ENCODE data around the gene SHH.
"Not testable (repeated sequence)": the region's sequence is repeated elsewhere in the genome, so short reads cannot be mapped to it uniquely, and the experiment has no call there.

SHH gene

DNA sequence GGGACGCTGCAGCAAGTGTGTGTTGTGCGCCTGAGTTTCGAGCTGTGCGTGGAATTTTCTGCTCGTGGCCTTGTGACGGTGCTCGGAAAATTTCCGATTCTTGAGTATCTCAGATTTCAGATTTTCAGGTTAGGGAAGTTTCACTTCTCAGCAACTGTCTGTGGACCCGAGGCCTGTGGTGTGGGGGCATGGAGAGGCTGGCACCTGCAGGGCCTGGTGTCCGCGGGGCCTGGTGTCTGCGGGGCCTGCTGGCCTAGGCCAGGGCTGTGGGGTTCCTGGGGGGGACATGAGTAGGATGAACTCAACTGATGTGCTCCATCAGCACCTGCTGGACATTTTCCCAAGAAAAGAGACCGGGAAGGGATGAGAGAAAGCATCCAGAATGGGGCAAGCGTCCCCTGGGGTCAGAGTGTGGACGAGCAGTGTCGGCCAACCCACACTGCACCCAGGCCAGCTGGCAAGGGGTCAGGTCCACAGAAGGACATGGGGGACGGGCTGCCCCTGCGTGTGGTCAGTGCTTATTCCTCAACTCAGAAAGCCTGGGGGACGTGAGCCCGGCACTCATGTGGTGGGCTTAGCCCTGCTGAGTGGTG, 31.3 kb upstream of the SHH start:
- no peak for DNase-seq (ENCODE audit: low read depth in 1 of 2, low spot score in 1 of 2)

DNA sequence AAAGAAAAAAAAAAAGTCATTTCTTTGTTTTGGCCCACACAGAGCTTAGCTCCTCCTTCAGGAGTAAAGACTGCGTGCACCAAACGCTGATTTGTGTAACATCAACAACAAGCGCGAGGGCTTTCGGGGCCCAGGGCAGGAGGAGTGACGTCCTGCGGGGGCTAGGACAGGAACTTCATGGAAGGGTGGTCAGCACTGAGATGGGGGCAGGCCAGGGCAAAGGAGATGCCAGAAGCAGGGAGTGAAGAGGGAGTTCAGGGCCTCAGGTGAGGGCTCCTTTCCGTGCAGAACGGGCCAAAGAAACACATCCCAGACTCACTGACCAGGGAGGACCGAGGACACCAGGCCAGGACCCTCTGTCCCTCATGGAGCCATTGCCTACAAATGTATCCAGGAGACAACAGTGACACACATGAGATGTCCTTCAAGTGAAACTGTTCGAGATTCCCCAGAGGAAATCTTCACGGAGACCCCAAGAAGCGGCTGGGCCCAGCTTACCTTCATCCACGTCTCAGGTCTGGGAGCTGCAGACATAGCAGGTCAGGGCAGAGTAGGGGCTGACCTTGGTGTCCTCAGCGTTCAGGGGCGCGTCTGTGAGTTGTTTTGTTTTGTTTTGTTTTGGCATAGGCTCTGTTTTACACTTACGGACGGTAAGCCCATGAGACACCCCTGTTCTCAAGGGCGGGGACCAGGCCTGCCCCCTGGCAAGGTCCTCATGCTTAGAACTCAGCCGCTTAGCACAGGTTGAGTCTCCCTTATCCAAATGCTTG, 30.4 kb upstream of the SHH start:
- DNase-seq (ENCODE audit: low read depth in 1 of 2, low spot score in 1 of 2) = no peak

DNA sequence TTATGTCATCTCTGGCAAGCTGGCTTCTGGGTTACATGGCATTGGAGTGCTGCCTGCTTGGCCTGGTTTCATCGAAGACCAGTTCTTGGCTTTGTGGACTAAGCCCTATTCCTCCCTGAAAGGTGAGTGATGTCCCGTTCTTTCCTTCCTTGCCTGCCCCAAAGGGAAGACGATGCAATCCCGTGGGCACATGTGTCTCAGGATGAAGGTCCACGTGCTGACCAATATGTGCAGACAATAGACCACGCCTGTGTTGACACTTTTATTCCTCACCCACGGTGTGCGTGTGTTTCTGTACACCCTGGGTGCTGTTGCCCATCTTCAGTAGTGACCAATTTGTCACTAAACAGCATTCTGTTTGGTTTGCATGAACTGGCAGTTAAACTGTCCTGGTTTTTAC, 28.6 kb upstream of the SHH start:
- DNase-seq (ENCODE audit: low read depth in 1 of 2, low spot score in 1 of 2) = no peak

DNA sequence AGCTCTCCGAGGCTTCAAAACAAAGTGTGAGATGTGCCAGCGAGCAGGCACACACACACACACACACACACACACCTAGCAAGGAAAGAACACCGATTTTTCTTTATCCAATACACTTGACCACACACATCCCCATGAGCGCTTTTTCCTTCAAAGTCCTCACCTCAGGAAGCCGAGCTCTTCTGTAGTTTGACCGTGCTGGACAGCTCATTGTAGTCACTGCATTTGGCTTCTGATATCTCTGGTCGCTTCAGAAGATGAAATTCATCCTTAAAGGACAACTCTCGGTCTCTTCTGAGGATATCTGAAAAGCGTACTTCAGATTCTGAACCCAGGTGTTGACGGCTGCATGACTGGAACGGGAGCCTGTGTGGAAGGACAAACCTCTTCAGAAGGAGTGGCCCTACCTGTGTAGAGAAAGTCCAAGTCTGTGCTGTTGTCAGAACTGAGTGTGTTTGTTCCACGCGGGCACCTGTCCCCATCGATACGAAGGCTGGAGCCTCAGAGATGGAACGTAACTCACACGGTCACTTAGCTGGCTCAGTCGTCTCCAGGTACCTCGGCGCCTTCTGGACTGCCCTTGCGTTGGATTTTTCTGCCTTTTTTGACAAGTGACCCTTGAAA, 28.1 kb upstream of the SHH start:
- no peak for DNase-seq (ENCODE audit: low read depth in 1 of 2, low spot score in 1 of 2)

DNA sequence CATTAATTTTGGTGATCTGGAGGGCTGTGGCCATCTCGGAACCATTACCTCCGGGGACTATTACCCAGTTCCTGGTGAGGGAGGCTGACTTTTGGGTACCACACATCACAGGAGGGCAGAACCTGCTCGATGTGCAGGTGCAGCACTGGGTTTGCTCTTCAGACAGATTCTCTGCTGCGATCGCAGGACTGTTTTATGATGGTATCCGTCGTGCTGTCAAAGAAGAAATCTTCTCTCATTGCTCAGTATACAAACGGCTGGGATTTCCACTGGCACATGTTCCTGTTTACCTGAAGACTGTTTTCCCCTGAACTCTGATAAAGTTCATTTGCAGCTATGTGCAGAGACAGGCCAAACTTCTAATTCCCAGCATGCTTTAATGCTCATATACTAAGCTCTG, 27.2 kb upstream of the SHH start:
- no peak for DNase-seq (ENCODE audit: low read depth in 1 of 2, low spot score in 1 of 2)

DNA sequence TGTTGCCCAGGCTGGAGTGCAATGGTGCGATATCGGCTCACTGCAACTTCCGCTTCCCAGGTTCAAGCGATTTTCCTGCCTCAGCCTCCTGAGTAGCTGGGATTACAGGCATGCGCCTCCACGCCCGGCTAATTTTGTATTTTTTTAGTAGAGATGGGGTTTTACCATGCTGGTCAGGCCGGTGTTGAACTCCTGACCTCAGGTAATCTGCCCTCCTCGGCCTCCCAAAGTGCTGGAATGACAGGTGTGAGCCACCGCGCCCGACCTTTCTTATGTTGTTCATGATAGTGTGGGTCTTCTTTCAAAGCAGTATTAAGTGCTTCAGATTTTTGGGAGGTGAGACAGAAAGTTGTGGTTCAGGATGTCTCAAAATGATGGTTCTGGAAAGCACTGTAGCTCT, 26.0 kb upstream of the SHH start:
- DNase-seq (ENCODE audit: low read depth in 1 of 2, low spot score in 1 of 2) = not testable (repeated sequence)

DNA sequence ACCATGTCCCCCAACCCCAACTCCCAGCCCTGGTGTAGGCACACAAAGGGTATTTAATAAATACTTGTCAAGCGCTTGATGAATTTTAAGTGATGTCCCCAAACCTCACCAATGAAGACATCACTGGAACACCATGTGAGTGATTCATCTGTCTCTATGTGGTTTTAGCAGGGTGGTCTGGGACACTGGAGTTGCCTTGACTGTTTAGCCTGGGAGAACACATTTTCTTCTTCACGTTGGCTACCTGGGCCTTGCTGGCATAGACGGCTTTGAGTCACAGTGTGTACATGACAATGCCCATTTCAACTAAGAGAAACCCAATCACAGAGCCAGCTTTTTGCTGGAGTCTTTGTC, 24.8 kb upstream of the SHH start:
- no peak for DNase-seq (ENCODE audit: low read depth in 1 of 2, low spot score in 1 of 2)

DNA sequence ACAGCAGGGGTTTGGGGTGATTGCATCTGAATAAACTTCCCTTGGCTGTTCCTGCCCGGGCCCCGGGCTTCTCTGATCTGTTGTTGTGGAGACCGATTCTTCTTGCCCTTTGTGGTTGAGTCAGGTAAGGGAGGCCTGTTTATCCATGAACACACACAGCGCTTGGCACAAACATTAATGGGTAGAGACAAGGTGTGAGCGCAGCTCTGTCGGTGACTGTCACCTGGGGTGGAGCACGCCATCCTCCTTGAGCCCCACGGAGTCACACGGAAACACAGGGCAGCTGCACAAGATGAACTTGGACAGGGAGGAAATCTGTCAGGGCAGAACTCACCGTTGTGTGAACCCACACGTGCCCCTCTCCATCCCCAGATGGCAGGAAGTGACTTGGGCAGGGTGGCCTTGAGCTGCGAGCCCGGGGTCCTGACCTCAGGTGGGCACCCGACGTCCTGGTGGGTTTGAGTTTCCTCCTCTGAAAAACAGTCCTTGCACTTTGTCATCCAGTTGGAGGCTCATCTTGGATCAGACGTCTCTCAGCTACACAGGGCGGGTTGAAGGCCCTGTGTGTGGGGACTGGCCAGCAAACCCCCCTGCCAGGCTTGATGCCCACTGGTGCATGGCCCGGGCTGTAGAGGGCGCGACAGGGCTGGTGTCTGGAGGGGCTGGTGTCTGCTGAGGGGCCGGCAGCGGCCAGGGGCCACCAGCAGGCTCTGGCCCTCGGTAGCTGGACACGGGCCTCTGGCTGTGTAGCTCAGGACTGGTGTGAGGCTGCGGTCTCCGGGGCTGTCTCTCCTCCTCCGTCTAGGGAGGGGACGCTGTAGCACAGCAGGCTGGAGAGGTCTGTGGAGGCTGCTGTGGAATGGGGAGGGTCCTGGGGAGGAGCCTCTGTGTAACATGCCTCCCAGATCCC, 24.2 kb upstream of the SHH start:
- no peak for DNase-seq (ENCODE audit: low read depth in 1 of 2, low spot score in 1 of 2)

DNA sequence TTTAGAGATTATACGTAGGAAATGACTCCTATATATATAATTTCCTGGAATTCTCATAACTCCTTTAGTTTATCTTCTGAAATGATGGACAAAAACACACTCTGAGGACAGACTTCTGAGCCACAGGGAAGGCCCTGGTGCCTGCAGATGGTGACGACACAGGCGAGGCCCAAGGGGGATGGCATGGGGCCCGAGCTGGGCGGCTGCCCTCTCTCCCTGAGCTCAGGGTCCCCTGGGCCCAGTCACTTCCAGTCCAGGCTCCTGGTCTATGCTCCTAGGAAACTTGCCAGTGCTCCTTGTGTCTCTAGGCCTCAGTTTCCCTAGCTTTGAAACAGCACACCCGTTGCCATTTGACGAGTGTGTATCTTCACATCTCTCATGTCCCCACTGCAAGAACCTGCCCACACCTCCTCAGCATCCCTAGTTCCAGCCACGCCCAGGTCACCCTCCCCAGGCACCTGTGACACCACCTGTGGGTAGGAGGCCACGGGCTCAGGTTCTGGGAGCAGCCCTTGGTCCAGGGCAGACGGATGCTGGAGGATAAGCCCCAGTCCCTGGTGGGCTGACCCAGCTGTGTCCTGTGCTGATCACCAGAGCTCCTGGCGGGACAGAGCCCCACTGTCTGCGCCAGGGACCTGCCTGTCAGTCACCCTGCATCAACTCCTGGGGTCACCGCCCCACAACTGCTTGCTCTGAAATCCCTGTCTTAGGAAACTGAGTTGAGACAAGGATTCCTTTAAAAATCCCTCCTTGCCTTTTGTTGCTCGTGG, 23.4 kb upstream of the SHH start:
- DNase-seq (ENCODE audit: low read depth in 1 of 2, low spot score in 1 of 2) = no peak

DNA sequence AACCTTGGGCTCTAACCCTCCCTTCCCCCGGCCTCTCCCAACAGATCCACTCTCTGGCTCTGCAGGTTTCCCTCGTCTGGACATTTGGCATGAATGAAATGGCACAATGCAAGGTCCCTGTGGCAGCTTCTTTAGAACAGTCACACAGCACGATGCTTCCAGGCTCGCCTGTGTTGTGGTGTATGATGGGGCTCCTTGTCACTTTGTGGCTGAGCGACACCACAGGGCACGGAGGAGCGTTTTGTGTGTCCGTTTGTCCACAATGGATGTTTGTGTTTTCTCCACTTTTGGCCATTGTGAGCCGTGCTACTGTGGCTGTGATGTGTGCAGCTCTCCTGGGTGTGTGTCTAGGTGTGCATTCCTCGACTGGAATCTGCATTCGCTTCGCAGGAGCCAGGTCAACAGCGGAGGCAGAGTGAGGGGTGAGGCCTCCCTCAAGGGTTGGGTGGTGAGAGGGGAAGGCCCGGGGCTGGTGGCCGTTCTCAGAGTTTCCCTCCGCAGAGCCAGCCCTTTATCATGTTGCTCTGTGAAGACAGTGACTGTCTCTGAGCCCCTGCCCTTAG, 22.3 kb upstream of the SHH start:
- DNase-seq (ENCODE audit: low read depth in 1 of 2, low spot score in 1 of 2) = no peak

DNA sequence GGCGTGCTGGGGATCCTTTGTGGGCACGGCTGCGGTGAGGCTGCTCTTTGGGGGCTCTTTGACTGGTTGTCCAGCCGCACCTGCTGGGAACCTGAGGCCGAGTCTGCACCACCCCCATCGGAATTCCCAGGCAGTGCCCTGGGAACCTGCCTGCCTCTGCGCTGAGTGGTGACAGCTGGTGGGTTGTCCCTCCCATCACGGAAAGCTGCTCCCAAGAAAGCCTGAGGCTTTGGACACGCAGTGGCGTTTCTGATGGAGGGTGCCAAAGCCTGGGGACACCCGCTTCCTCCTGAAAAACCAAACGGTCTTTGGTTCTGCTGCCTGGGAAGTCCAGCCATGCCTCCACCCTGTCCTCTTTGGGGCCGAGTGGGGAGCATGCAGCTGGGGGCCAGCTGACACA, 21.4 kb upstream of the SHH start:
- no peak for DNase-seq (ENCODE audit: low read depth in 1 of 2, low spot score in 1 of 2)

DNA sequence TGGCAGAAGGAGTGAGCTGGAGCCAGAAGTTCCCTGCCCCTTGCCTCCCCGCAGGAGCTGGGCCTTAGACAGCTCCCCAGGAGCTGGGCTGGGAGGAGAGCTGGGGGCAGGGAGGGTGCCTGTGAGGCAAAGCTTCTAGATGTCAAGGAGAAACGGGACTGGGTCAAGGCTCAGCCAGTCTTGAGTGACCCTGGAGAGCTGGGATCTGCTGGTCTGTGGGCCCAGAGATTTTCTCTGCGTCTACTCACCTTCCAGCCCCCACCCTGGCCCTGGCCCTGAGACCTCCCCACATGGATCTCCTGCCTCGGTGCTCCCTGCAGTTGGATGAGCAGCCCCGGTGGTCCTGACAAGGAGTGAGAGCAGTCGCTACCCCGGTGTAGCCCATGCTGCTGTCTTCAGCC, 20.3 kb upstream of the SHH start:
- no peak for DNase-seq (ENCODE audit: low read depth in 1 of 2, low spot score in 1 of 2)

DNA sequence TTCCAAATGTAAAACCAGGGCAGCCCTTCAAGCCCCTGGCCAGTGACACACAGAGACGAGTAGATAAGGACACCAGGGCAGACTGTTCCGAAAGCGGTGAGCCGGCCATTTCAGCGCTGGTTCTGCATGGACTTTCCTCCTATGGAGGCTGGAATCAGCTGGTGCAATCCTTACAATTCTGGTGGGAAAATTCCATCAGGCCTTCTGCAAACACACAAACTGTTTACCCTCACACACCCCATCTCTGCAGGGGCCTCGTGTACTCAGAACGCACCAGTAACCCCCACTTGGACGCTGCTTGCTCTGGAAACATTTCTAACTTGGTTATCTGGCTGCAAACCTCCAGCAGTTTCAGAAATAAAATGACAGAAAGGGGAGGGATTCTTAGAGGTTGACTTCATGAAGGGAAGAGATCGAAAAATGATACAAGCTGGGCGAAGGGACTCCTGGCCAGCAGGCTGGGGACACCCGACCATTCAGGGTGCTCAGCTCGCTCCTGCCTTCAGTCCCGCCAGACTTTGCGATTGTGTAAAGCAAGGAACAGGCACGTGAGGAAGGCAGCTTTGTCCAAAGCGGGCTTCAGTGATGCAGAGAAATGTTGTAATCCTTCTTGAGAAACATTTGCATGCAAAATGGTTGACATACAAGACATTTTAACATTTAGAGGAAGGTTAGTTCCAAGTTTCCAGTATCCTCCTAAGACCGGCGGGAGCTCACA, 19.7 kb upstream of the SHH start:
- DNase-seq (ENCODE audit: low read depth in 1 of 2, low spot score in 1 of 2) = no peak

DNA sequence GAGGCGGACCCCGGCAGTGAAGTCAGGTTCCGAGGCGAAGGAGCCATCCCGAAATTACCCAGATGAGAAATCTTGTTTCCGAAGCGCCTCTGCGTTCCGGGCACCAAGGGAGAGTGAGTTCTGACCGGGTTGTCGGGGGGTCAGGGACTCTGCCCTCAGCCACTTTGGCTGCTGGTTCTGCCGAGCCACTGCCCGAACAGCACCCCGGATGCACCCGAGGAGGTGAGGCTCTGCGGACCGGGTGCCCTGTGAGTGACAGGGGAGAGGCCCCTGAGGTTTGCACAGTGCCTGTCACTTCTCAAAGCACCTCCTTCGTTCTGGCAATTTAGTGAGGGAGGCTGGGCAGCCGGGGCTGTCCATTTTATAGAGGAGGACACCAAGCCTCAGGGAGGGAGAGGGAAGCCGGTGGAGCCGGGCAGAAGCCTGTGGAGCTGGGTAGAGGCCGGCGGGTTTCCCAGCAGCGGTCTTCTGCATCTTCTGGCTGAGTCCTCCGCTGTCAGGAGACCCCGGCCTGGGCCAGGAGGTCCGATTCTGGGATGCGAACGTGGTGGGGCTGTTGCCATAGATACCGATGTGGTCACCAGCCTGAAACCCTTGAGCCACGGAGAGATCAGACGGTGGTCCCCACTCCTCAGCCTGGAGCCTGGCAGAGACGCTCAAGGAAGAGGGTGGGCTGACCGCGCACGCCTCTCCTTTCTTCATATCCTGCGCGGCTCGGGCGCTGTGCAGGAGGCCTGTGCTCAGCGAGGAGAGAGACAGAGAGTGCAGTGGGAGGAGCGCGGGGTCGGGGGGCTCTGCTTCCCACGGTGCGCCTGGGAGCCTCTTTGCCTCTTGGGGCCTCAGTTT, 18.9 kb upstream of the SHH start:
- no peak for DNase-seq (ENCODE audit: low read depth in 1 of 2, low spot score in 1 of 2)

DNA sequence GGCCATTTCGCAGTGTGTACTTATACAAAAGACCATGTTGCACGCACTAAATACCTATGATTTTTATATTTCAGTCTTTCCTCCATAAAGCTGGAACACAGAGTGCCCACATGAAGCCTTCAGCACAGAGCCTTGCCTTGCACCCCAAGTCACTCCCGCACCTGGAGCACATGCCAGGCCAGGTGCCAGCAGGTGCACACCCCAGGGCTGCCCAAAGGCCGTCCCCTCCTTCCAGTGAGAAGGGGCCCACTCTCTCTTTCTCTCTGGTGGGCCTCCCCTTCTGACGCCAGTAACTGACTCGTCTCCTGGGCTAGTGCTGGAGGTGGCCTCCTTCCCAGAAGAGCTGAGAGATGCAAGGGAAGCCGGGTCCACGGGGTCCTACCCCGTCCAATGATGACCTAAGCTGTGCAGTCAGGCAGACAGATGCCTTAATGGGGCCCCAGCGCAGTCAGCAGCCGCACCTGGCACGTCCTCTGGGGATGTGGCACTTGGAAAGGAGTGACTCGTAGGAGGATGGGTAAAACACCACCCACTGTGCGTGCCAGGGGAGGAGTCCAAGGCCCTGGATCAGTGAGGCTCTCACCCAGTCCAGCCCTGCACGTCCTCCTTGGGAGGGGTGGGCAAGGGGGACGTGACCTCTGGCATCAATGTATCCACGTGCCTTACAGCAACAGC, 17.7 kb upstream of the SHH start:
- no peak for DNase-seq (ENCODE audit: low read depth in 1 of 2, low spot score in 1 of 2)

DNA sequence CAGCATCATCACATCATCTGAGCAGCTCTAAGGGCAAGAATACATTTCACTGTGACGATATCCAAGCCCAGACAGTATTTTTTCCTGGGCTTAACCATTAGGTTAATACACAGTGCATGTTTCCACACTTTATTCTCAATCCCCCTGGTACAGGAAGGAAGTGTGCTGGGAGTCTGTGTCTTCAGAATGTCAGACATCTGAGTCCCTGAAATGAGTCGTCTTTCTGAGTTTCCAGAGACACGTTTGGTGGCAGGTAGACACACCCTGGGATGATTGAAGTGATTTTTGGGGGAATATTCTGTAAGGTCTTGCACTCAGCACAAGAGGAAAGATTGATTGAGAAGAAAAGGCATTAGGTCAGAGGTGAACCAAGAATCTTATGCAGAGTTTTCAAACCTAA, 13.1 kb upstream of the SHH start:
- DNase-seq (ENCODE audit: low read depth in 1 of 2, low spot score in 1 of 2) = no peak

DNA sequence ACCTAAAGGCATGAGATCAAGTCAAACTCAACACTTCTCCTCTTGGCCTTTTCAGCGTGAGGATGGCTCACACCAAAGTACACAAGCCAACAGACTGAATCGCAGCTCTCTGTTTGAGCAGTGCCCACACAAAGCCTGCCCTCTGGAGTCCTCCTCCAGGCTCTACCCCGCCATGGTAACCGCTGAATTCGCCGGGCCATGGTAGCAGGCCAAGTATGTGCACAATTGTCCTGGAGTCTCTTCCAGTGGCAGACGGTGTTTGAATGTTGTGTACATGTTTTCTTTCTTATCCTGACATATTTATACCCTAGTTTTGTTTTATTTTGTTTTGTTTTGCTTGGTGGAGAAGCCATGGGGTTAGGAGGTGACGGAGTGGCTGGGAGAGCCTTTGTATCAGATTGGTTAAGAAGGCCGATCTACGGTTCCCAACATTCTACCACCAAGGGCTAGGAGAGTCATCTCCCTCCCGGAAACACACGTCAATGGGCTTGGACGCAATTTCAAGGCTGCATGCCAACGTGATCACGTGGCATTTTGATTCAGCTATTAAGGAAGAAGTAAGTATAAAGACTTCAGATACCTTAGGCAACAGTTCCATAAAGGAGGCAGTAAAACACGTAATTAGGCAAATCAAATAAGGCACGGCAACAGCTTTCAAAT, 12.1 kb upstream of the SHH start:
- DNase-seq (ENCODE audit: low read depth in 1 of 2, low spot score in 1 of 2) = no peak

DNA sequence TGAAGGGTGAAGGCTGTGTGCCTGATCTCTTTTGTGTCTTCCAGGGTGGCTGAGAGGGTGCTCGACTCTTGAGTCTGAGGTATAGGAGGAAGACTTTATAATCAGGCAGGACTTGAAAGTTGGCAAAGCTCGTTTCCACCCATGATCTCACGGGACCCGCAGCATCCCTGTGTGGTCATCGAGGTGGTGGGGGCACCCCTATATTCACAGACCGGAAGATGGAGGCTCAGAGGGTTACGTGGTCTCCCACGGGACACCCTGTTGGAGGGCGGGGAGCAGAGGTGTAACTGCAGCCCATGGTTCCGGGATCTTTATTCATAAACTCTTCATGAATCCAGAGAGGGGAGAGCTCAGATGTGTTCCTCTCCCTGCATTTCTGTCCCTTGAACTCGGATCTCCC, 9.6 kb upstream of the SHH start:
- DNase-seq (ENCODE audit: low read depth in 1 of 2, low spot score in 1 of 2) = no peak

Data from stimulated activated CD4-positive, alpha-beta T cell treated with anti-CD3 and anti-CD28 coated beads, Interleukin-15, amount 100 ng/mL, for 1 hour (primary cell).